Neural cell (in vitro differentiated cells): ENCODE measurements around the gene ACBD6. TPM values are rescaled to one million over a fixed set of nuclear protein-coding genes. Genes with fewer than 3 reads are reported as not detected.

Experiments used
- H2AFZ ChIP-seq: fragments of 200-600, 300-800 bp; sonication (generic), shearing (Covaris generic); 2 replicates; pipeline ENCODE4 v1.6.0; 2014; ENCODE audit warnings: low read depth, mild to moderate bottlenecking, antibody characterized with exemption, low read length, moderate library complexity
- H3F3A ChIP-seq: fragments of 200-600 bp; shearing (Covaris generic); 2 replicates; pipeline ENCODE4 v1.6.1; 2016; ENCODE audit warnings: mild to moderate bottlenecking, moderate library complexity, mixed read lengths, antibody characterized with exemption, low read length; ENCODE audit not compliant: insufficient read depth, poor library complexity, severe bottlenecking
- H3K27ac ChIP-seq: fragments of 200-600, 300-800 bp; sonication (generic), shearing (Covaris generic); 2 replicates; pipeline ENCODE4 v1.5.1; 2014; ENCODE audit warnings: mild to moderate bottlenecking, low read length, moderate library complexity
- H3K27me3 ChIP-seq: fragments of 300-800, 200-600 bp; sonication (generic), shearing (Covaris generic); 2 replicates; pipeline ENCODE4 v1.6.0; 2014; ENCODE audit warnings: mild to moderate bottlenecking, low read depth, low read length, moderate library complexity; ENCODE audit not compliant: insufficient read depth
- H3K36me3 ChIP-seq: fragments of 300-800, 200-600 bp; sonication (generic), shearing (Covaris generic); 2 replicates; pipeline ENCODE4 v1.5.1; 2014; ENCODE audit warnings: mild to moderate bottlenecking, antibody characterized with exemption, low read length, moderate library complexity; ENCODE audit not compliant: insufficient read depth
- H3K4me2 ChIP-seq: fragments of 300-800, 200-600 bp; sonication (generic), shearing (Covaris generic); 2 replicates; pipeline ENCODE4 v1.6.0; 2014; ENCODE audit warnings: mild to moderate bottlenecking, low read length
- H3K4me3 ChIP-seq: fragments of 300-800, 200-600 bp; sonication (generic), shearing (Covaris generic); 2 replicates; pipeline ENCODE4 v1.5.1; 2014; ENCODE audit warnings: mild to moderate bottlenecking, low read length, moderate library complexity
- H3K79me2 ChIP-seq: fragments of 200-600 bp; shearing (Covaris generic); replicated peaks from 2 replicates; pipeline ENCODE4 v1.6.0; 2014; ENCODE audit warnings: mild to moderate bottlenecking, low read length, moderate library complexity; ENCODE audit not compliant: insufficient read depth
- H3K9ac ChIP-seq: fragments of 300-800, 200-600 bp; sonication (generic), shearing (Covaris generic); 2 replicates; pipeline ENCODE4 v1.6.1; 2016; ENCODE audit warnings: mild to moderate bottlenecking, low read length, mixed read lengths
- H3K9me2 ChIP-seq: fragments of 200-600 bp; shearing (Covaris generic); 2 replicates; pipeline ENCODE4 v1.6.1; 2016; ENCODE audit warnings: mild to moderate bottlenecking, low read length, mixed read lengths; ENCODE audit not compliant: insufficient read depth
- H3K9me3 ChIP-seq: fragments of 200-600, 300-800 bp; sonication (generic), shearing (Covaris generic); 2 replicates; pipeline ENCODE4 v1.6.1; 2016; ENCODE audit warnings: mild to moderate bottlenecking, mixed run types, low read length, moderate library complexity, mixed read lengths
- H4K20me1 ChIP-seq: fragments of 200-600 bp; shearing (Covaris generic); 2 replicates; pipeline ENCODE4 v1.6.1; 2016; ENCODE audit warnings: mild to moderate bottlenecking, mixed run types; ENCODE audit not compliant: insufficient read depth
- EP300 ChIP-seq: fragments of 450-650 bp; conservative IDR thresholded peaks from 2 replicates; pipeline ENCODE4 v1.6.1; 2014; ENCODE audit warnings: antibody characterized with exemption, mild to moderate bottlenecking, moderate library complexity; ENCODE audit not compliant: poor library complexity, severe bottlenecking
- EZH2 ChIP-seq: fragments of 200-600, 300-800 bp; shearing (Covaris generic), sonication (generic); IDR thresholded peaks from 2 replicates; pipeline ENCODE4 v1.6.1; 2014; ENCODE audit warnings: antibody characterized with exemption, low read length, borderline replicate concordance, mild to moderate bottlenecking; ENCODE audit not compliant: insufficient read depth, poor library complexity, severe bottlenecking
- MXI1 ChIP-seq: fragments of 450-650 bp; conservative IDR thresholded peaks from 2 replicates; pipeline ENCODE4 v1.6.1; 2014; ENCODE audit warnings: antibody characterized with exemption, mild to moderate bottlenecking; ENCODE audit not compliant: poor library complexity, severe bottlenecking
- POLR2AphosphoS5 ChIP-seq: IDR thresholded peaks from 2 replicates; pipeline ENCODE4 v1.6.1; 2012
- RAD21 ChIP-seq: fragments of 450-650 bp; conservative IDR thresholded peaks from 2 replicates; pipeline ENCODE4 v1.6.1; 2014; ENCODE audit warnings: antibody characterized with exemption, mild to moderate bottlenecking, moderate library complexity
- SMC3 ChIP-seq: fragments of 450-650 bp; conservative IDR thresholded peaks from 2 replicates; pipeline ENCODE4 v1.6.1; 2014; ENCODE audit warnings: antibody characterized with exemption, mild to moderate bottlenecking, moderate library complexity; ENCODE audit not compliant: poor library complexity
- TAF1 ChIP-seq: IDR thresholded peaks from 2 replicates; pipeline ENCODE4 v1.6.1; 2012; ENCODE audit warnings: low read depth
- polyA plus RNA-seq: library from polyadenylated mRNA; depleted of rRNA; stranded (reverse); fragments of >200 nt; gene quantifications from 2 replicates; pipeline ENCODE4 v1.2.3, GENCODE V29; 2014
- TF ChIP-seq, protein P1 (sequence below): IDR thresholded peaks from 2 replicates; pipeline ENCODE4 v1.6.1; 2012; ENCODE audit warnings: borderline replicate concordance
- TF ChIP-seq, protein P2 (sequence below): fragments of 450-650 bp; IDR thresholded peaks from 2 replicates; pipeline ENCODE4 v1.5.1; 2014; ENCODE audit warnings: antibody characterized with exemption, mild to moderate bottlenecking, moderate library complexity; ENCODE audit not compliant: poor library complexity, severe bottlenecking

The ACBD6 gene
- polyA plus RNA-seq, 1 donor from 2014 or later = 92.4 TPM

DNA sequence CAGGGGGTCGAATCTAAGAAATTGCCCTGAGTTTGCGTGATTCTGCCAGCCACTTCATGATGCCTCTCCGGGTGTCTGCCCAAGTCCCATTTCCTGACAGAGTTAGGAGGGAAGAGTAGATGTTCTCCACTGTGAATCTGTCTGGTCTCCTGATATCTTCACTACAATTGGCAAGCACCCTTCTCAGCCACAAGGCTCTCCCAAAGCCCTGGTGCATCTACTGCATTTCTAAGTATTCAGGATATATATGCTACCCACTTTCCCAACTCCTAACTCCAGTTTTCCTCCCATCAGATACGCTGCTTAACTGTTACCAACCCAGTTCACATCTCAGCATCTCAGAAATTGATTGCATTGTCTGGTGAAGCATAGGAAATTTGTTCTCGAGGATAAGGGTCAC lies 30.5 kb upstream of the ACBD6 start:
- H3K36me3 ChIP-seq = no peaks in the 10 kb centered on the region
- no peaks in the 10 kb centered on the region for H3K9me2 ChIP-seq
- H3K9me3 ChIP-seq = no peaks in the 10 kb centered on the region
- no peak overlapping the region for H3K4me3 ChIP-seq
- peak overlapping the region; percentile 42 for H3K9ac ChIP-seq
- H4K20me1 ChIP-seq = no peaks in the 10 kb centered on the region
- TF ChIP-seq EZH2 (no peak), EP300 (no peak), RAD21 (no peak), TAF1 (no peak), SMC3 (no peak), MXI1 (no peak), POLR2AphosphoS5 (no peak)
- TF ChIP-seq, protein P1, sequence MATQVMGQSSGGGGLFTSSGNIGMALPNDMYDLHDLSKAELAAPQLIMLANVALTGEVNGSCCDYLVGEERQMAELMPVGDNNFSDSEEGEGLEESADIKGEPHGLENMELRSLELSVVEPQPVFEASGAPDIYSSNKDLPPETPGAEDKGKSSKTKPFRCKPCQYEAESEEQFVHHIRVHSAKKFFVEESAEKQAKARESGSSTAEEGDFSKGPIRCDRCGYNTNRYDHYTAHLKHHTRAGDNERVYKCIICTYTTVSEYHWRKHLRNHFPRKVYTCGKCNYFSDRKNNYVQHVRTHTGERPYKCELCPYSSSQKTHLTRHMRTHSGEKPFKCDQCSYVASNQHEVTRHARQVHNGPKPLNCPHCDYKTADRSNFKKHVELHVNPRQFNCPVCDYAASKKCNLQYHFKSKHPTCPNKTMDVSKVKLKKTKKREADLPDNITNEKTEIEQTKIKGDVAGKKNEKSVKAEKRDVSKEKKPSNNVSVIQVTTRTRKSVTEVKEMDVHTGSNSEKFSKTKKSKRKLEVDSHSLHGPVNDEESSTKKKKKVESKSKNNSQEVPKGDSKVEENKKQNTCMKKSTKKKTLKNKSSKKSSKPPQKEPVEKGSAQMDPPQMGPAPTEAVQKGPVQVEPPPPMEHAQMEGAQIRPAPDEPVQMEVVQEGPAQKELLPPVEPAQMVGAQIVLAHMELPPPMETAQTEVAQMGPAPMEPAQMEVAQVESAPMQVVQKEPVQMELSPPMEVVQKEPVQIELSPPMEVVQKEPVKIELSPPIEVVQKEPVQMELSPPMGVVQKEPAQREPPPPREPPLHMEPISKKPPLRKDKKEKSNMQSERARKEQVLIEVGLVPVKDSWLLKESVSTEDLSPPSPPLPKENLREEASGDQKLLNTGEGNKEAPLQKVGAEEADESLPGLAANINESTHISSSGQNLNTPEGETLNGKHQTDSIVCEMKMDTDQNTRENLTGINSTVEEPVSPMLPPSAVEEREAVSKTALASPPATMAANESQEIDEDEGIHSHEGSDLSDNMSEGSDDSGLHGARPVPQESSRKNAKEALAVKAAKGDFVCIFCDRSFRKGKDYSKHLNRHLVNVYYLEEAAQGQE = no peak
- TF ChIP-seq, protein P2, sequence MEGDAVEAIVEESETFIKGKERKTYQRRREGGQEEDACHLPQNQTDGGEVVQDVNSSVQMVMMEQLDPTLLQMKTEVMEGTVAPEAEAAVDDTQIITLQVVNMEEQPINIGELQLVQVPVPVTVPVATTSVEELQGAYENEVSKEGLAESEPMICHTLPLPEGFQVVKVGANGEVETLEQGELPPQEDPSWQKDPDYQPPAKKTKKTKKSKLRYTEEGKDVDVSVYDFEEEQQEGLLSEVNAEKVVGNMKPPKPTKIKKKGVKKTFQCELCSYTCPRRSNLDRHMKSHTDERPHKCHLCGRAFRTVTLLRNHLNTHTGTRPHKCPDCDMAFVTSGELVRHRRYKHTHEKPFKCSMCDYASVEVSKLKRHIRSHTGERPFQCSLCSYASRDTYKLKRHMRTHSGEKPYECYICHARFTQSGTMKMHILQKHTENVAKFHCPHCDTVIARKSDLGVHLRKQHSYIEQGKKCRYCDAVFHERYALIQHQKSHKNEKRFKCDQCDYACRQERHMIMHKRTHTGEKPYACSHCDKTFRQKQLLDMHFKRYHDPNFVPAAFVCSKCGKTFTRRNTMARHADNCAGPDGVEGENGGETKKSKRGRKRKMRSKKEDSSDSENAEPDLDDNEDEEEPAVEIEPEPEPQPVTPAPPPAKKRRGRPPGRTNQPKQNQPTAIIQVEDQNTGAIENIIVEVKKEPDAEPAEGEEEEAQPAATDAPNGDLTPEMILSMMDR = no peak
- no peak overlapping the region for H3K4me2 ChIP-seq
- no peaks in the 10 kb centered on the region for H3K27me3 ChIP-seq
- H3K79me2 ChIP-seq = no peaks in the 10 kb centered on the region
- H3K27ac ChIP-seq = peak overlapping the region; percentile 67
- no peaks in the 10 kb centered on the region for H3F3A ChIP-seq
- H2AFZ ChIP-seq = no peak overlapping the region

DNA sequence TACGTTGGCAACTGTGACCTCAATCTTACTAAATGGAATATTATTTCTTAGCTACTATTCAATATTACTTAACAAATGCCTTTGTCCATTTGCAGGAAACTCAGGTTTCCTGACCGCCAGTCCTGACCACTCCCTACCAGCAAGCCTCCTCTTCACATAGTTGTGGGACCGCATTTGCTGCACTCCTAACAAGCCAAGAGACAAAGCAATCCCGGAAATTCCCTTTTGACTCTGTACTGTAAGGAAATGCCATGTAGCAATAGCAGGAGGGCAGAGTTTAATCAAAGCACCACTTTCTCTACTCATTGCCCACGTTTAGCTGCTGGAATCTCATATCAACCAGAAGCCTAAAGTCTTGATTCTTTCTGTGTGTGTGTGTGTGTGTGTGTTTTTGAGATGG lies 28.1 kb upstream of the ACBD6 start:
- TF ChIP-seq EP300 (no peak), EZH2 (no peak), SMC3 (no peak), POLR2AphosphoS5 (no peak), MXI1 (no peak), RAD21 (no peak), TAF1 (no peak)
- TF ChIP-seq, protein P1 = no peak
- TF ChIP-seq, protein P2 = no peak
- H3K4me3 ChIP-seq = no peak overlapping the region

More for the DNA sequence above, 28.1 kb upstream of the ACBD6 start:
- H3K9me2 ChIP-seq = no peaks in the 10 kb centered on the region
- no peaks in the 10 kb centered on the region for H3K27me3 ChIP-seq
- H3K27ac ChIP-seq = no peak overlapping the region
- H3K4me2 ChIP-seq = no peak overlapping the region
- H2AFZ ChIP-seq = no peak overlapping the region
- no peaks in the 10 kb centered on the region for H3F3A ChIP-seq
- H3K9ac ChIP-seq = no peak overlapping the region
- no peaks in the 10 kb centered on the region for H3K36me3 ChIP-seq
- no peaks in the 10 kb centered on the region for H3K79me2 ChIP-seq
- H4K20me1 ChIP-seq = no peaks in the 10 kb centered on the region
- no peaks in the 10 kb centered on the region for H3K9me3 ChIP-seq
